Stimulated activated CD4-positive, alpha-beta T cell treated with anti-CD3 and anti-CD28 coated beads, Interleukin-1b, Interleukin-23, amount 100 ng/mL, for 24 hours (primary cell): ENCODE measurements around the gene MARF1.
"Not testable (repeated sequence)": the region's sequence is repeated elsewhere in the genome, so short reads cannot be mapped to it uniquely, and the experiment has no call there.

Source experiments
- DNase-seq, 4 experiments: peaks; one replicate each; pipeline ENCODE4 v3.0.0-alpha.2; 2020; ENCODE audit warnings: low read depth in 4 of 4, low spot score in 1 of 4

Gene MARF1

GRCh38 chr16:15573274-15573895 lies 69.6 kb downstream of the MARF1 start:
- DNase-seq = no peak

DNA sequence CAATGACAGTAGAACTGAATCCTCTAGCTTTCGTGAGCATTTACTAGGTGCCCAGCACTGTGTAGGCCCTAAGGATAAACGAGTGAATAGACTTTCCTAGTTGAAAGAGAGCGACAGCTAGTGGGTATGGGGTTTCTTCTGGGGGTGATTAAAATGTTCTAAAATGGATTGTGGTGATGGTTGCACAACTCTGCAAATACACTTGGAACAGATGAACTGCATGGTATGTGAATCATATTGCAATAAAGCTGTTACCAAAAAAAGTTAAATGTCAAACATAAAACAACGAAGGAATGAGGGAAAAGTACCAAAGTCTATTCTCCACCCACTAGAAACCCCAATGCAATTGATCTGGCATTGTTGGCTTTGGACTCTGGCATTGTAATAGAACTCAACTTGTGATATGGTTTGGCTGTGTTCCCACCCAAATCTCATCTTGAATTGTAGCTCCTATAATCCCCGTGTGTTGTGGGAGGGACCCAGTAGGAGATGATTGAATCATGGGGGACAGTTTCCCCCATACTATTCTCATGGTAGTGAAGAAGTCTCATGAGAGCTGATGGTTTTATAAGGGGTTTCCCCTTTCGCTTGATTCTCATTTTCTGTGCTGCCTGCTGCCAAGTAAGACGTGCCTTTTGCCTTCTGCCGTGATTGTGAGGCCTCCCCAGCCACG lies 70.5 kb downstream of the MARF1 start:
- peak in 1 of 4 experiments; percentile 26 for DNase-seq

GRCh38 chr16:15571557-15571956 lies 71.4 kb downstream of the MARF1 start:
- no peak for DNase-seq

GRCh38 chr16:15570666-15571065 lies 72.3 kb downstream of the MARF1 start:
- not testable (repeated sequence) for DNase-seq

GRCh38 chr16:15567823-15568222 lies 75.1 kb downstream of the MARF1 start:
- no peak for DNase-seq

DNA sequence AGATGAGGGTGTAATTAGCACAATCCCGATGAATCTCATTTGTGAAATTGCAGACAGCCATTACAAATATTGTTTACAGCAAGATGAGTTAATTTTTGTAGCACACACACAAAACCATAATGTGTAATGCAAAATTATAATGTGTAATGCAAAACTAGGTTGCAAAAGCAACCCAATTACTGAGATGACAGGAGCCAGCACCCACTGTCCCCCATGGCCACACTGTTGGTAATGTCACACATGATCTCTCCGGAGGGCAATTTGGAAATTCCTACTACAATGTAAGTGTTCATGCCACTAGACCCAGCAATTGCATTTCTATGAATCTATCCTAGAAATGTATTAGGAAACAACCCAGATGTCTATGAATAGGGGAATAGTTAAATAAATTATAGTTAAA lies 76.9 kb downstream of the MARF1 start:
- DNase-seq = no peak

- no peak for DNase-seq
Measured at GRCh38 chr16:15564604-15565339, 78.2 kb downstream of the MARF1 start.

DNA sequence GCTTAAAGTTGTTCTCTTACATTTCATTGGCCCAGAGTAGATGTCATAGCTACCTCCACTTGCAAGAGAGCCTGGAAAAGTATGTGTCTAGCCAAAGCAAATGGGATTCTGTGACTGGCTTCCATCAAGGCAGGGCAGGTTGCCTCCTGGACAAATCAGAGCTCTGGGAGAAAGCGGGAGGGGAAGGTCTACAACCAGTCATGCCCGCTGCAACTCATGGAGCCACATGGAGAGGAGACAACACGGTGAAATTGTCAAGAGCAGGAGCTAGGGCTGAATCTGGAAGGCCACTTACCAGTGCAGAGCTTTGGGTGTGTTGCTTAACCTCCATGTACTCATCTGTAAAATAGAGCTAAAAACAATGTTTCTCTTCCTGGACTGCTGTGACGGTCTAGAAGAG lies 83.8 kb downstream of the MARF1 start:
- no peak for DNase-seq

DNA sequence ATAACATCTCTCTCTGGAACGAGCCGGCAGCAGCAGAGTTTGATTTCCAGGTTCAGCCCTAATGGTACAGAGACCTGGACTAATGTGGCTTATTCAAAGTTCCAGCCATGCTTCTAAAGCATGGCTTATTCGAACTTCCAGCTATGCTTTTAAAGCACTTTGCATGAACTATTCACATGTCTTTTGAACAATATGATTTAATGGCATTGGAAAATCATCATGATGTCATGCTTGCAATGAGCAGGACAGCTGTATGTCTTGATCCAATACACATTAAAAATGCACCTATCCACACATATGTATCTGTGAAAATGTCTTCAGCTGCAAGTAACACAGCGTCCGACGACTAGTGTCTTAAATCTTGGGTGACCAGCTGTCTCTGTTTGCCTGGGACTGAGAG lies 85.7 kb downstream of the MARF1 start:
- DNase-seq = no peak

DNA sequence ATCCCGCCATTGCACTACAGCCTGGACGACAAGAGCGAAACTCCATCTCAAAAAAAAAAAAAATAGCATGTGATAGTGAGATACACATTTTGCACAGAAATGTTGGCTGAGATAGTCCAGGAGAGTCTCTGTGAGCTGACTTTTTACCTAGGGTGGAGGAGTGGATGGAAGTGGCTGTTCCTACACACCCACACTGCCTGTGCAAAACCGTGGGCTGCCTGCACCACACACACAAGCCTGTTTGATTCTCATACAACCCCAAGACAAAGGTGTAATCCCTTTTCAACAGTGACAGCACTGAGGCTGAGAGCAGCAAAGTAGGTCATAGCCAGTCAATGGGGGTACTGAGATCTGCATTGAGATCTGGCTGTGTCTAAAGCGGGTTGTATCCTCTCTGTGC lies 86.8 kb downstream of the MARF1 start:
- no peak for DNase-seq

DNA sequence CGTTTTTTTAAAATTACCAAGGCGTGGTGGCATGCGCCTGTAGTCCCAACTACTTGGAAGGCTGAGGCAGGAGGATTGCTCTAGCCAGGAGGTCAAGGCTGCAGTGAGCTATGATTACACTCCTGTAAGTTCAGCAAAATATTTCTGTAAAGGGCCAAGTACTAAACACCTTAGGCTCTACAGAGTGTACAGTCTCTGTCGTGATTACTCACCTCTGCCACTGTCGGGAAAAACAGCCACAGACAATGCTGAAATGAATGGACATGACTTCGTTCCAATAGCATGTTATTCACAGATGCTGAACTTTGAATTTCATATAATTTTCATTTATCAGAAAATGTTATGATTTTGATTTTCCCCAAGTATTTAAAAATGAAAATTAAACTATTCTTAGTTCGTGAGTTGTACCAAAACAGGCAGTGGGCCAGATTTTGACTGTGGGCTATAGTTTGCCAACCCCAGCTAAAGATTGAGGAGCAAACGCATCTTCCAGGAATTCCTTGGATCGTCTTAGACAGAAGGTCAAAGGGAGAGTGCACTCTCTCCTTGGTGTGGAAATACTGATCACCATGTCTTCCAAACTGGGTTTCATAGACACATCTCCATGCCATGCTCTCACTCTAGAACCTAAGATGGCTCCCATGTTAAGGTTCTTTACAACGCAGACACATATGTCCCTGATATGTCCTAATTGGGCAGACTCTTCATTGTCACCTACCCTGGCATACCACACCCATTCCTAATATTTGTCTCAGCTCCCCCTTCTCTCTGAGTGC lies 89.5 kb downstream of the MARF1 start:
- no peak for DNase-seq

DNA sequence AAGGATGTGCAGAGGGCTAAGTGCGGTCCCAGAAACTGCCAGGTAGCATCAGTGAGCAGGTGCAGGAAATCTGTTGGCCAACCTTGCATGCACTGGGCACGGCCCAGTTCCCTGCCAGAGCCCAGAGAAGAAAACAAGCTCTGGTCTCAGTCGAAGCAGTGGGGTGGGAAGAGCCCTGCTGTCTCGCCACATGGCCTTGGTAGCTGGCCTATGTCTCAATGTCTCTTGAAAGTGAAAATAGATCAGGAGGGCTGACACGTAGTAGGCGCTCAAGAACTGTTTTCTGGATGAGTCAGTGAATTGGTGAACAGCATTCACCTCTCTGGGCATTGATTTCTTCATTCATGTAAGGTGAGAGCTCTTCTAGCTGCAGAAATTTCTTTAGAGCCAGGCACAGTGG lies 90.4 kb downstream of the MARF1 start:
- DNase-seq = no peak

DNA sequence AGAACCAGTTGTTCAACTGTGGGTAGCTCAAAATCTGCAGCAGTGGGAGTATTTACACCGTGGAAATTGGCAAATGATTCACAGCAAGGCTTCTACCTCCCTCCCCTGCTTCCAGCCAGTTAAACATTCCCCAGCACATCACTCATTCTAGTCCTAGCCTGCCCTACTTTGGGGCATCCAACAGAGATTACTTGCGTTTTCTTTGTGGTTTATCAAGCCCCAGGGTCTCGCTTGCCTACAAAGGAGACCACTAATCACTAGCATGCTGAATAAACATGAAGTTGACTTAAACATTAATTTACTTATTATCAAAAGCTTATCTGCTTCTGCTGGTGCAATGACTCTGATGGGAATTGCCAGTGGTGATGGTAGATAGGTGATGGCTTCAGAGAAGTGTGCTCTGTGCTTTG lies 94.5 kb downstream of the MARF1 start:
- no peak for DNase-seq

- DNase-seq = no peak
Measured at GRCh38 chr16:15547768-15548096, 95.2 kb downstream of the MARF1 start.

DNA sequence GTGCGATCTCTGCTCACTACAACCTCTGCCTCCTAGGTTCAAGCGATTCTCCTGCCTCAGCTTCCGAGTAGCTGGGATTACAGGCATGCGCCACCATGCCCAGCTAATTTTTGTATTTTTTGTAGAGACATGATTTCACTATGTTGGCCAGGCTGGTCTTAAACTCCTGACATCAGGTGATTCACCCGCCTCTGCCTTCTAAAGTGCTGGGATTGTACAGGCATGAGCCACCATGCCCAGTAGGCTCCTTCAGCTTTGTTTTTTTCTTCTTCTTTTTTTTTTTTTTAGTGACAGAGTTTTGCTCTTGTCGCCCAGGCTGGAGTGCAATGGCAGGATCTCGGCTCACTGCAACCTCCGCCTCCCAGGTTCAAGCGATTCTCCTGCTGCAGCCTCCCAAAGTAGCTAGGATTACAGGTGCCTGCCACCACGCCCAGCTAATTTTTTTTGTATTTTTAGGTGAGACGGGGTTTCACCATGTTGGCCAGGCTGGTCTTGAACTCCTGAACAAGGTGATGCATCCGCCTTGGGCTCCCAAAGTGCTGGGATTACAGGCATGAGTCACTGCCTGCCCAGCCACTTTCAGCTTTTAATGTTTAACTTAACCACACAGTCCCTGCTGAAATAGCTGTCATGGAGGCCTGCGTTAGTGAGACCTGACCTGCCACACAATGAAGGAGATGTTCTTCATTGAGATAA lies 95.7 kb downstream of the MARF1 start:
- not testable (repeated sequence) for DNase-seq

GRCh38 chr16:15545544-15545943 lies 97.4 kb downstream of the MARF1 start:
- no peak for DNase-seq

DNA sequence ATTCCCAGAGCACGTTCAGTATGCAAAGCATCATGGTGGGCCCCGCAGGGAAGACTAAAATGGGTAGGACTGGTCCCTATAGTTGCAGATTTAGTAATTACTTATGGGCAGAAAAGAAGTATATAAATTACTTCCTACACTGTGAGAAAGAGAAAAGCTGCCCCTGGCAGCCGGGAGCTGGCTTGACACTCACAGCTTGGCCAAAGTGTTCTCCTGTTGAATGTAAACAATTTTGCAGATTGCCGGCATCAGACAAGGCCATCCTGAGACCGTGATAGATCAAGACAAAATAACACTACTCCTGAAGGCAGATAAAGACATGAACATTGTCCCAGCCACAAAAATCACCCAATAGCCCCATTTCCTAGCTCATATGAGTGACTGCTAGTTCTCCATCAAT lies 98.5 kb downstream of the MARF1 start:
- DNase-seq = no peak
